Renal cortical epithelial cell (primary cell): ENCODE results near the gene OSGEP. TPM values are rescaled to one million over a fixed set of nuclear protein-coding genes. Genes with fewer than 3 reads are reported as not detected.
"Not testable (repeated sequence)": the region's sequence is repeated elsewhere in the genome, so short reads cannot be mapped to it uniquely, and the experiment has no call there.

ENCODE experiments used
- DNase-seq: peaks from one replicate; pipeline ENCODE4 v3.0.0-alpha.2; 2011; ENCODE audit warnings: low read depth
- total RNA-seq: library from RNA; depleted of rRNA; stranded (reverse); fragments of >200 nt; gene quantifications from 2 replicates; pipeline ENCODE4 v1.2.3, GENCODE V29; 2014

Gene OSGEP
- total RNA-seq, 1 donor from 2014 or later, result 22.9 TPM

- DNase-seq, result peak; percentile 92
Observed at GRCh38 chr14:20469890-20470602, 15.4 kb upstream of the OSGEP start.

DNA sequence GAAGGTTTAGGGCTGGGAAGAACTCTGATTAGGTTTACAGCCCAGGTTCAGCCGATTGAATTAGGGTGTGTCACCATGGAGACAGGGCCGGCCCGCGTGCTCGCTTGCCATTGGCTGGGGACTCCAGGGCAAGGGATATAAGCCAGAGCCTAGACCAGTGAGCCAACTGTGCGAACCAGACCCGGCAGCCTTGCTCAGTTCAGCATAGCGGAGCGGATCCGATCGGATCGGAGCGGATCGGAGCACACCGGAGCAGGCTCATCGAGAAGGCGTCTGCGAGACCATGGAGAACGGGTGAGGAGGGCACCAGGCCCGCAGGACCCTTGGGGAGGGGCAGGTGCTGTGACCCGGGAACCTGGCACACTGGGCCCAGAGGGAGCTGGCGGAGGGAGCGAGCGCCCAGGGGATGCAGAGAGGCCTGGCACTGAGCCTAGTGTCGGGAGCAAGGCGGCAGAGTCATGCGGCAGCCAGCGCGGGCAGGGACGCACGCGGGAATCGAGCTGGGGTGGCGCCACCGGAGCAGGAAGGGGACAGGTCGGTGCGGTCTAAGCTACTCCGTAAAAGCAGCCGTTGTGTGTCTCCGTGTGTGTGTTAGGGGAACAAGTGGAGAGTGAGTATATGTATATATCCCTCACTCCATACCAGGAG is 14.8 kb upstream of the OSGEP start, which contains the start of gene PNP:
PNP (plus strand) TSS at position 165 of the 648 bp plus-strand sequence; CDS start at position 284, 119 bp downstream.
- DNase-seq, result peak; percentile 80

GRCh38 chr14:20468764-20469241 is 14.2 kb upstream of the OSGEP start:
- DNase-seq, result no peak

- peak; percentile 100 for DNase-seq
Observed at GRCh38 chr14:20461225-20462141, 6.9 kb upstream of the OSGEP start, which contains the start of gene PIP4P1. Gene PIP4P1 (minus strand): TSS chr14:20461434. CDS start chr14:20461325, 109 bp downstream.

GRCh38 chr14:20460458-20461224 is 6.0 kb upstream of the OSGEP start:
- no peak for DNase-seq

GRCh38 chr14:20458031-20458789 is 3.6 kb upstream of the OSGEP start:
- no peak for DNase-seq

DNA sequence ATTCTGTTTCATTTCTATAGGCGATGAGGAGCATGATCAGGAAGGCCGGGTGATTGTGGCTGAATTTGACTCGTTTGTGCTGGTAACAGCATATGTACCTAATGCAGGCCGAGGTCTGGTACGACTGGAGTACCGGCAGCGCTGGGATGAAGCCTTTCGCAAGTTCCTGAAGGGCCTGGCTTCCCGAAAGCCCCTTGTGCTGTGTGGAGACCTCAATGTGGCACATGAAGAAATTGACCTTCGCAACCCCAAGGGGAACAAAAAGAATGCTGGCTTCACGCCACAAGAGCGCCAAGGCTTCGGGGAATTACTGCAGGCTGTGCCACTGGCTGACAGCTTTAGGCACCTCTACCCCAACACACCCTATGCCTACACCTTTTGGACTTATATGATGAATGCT is 2.4 kb upstream of the OSGEP start:
- DNase-seq, result no peak

- no peak for DNase-seq
Observed at GRCh38 chr14:20455355-20456300, 1.0 kb upstream of the OSGEP start.

DNA sequence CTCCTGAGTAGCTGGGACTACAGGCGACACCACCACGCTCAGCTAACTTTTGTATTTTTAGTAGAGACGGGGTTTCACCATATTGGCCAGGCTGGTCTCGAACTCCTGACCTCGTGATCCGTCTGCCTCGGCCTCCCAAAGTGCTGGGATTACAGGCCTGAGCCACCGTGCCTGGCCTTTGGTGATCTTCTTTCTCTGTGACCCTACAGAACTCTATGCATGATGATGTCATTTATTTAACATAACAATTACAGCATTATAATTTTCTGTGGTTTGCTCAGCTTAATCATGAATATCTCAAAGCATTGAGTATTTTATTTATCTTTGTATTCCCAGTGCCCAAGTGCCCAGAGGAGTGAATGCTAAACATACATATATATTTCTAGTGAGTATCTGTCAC is 1.8 kb downstream of the OSGEP start:
- not testable (repeated sequence) for DNase-seq

GRCh38 chr14:20446889-20447288 is 7.7 kb downstream of the OSGEP start:
- no peak for DNase-seq

GRCh38 chr14:20443650-20444049 is 11.0 kb downstream of the OSGEP start:
- DNase-seq, result not testable (repeated sequence)

GRCh38 chr14:20441461-20441860 is 13.2 kb downstream of the OSGEP start:
- no peak for DNase-seq

DNA sequence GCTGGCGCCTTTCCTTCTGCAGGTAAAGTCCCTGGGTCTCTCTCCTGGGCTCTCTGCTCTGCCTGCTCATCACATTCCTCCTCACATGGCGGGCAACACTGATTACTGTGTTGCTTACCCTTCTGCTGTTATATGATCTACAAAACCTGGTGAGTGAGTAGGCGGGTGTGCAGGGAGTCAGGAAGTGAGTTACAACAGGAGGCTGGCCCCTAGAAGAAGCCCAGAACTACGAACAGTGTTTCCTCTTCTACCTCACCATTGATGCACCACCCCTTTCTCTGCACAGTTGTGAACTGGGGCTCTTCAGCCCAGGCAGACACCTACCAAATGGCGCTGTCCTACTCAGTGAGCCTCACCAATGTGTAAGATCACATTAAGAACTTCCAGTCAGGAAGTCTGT is 13.7 kb downstream of the OSGEP start:
- no peak for DNase-seq

- no peak for DNase-seq
Observed at GRCh38 chr14:20440465-20440864, 14.1 kb downstream of the OSGEP start.

DNA sequence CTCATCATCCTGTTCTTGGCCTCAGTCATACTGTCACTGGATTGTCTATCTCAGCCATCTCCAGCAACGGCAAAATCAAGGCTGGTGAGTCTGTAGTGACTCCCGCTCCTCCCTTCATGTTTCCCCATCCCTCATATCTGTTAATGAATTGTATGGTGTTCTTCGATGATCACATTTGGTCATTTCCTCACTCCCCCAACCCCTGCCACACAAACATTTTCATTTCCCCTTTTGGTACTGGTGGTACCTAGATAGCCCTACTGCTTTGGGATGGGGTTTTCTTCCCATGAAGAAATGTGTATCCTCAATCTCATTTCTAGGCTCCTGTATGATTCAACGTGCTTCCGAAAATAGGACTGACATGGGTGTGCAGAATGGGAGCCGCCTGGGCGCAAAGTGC is 15.9 kb downstream of the OSGEP start:
- no peak for DNase-seq

GRCh38 chr14:20436363-20436755 is 18.3 kb downstream of the OSGEP start:
- no peak for DNase-seq

DNA sequence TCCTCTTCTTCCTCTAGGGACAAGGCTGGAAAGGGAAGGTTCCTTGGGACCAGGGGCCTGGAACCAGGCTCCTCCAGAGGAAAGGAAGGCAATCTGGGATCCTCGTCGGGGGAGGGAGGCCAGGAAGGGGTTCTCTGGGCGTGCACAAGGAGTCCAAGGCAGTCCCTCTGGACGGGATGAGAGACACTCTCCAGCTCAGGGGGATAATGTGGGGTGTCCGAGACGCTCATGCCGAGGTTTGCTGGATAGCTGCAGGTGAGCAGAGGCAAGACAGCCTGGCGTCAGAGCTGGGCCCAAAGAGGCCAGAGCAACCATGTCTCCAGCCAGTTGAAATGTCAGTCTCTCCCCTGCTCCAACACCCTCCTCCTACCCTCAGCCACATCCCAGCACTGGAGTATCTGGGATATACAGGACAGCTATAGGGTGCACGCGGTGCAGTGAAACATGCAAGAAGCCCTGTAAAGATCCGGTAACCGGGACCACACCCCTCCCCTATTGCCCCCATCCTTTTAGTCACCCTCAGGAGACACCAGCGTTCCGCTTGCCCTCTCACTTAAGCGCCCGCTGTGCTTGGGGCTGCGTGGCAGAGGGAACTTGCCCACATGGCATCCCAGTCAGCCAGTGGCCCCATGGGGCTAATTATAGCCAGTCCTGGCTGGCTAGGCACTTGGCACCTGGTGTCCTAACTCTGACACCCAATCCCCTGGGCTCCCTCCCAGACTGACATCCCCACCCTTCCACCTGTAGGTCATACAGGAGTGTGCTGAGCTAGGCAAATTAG is 18.8 kb downstream of the OSGEP start, which contains the start of gene KLHL33:
KLHL33 (minus strand) TSS at position 585 of the 781 bp plus-strand sequence; CDS start at position 230, 355 bp downstream.
- no peak for DNase-seq
